GM19397 (cell line): ENCODE measurements around the gene RBMY1D.
"Not testable (repeated sequence)": the region's sequence is repeated elsewhere in the genome, so short reads cannot be mapped to it uniquely, and the experiment has no call there.

Experiments
- ATAC-seq: cut with Tn5 transposase; IDR thresholded peaks from one replicate; pipeline ENCODE4 v1.9.1; 2021; ENCODE audit warnings: mild to moderate bottlenecking, moderate library complexity; ENCODE audit not compliant: unreplicated experiment

Gene RBMY1D

DNA sequence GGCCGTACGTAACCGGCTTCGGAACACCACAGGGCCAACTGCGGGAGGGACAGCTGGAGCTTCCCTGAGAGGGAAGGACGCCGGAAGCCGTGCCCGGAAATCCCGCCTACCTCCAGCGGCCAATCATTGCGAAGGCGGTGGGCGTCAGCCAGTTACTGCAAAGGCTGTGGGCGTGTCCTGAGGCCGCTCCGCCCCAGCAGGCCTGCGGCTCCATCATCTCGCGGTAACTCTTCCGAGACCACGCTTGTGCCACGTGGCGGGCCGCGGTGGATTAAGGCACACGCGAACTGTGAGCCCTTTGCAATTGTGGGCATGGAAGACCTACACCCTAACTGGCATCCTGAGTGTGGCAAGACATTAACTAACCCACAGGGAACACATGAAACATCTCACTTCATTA is at the start of gene RBMY1D:
Gene RBMY1D (minus strand): TSS at position 101 of the 400 bp plus-strand sequence. CDS start 2,013 bp downstream, outside the sequence.
- ATAC-seq, result not testable (repeated sequence)

DNA sequence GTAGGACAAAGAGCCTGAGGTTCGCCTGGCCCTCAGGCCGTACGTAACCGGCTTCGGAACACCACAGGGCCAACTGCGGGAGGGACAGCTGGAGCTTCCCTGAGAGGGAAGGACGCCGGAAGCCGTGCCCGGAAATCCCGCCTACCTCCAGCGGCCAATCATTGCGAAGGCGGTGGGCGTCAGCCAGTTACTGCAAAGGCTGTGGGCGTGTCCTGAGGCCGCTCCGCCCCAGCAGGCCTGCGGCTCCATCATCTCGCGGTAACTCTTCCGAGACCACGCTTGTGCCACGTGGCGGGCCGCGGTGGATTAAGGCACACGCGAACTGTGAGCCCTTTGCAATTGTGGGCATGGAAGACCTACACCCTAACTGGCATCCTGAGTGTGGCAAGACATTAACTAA is 23.6 kb upstream of the RBMY1D start, which contains the start of gene RBMY1E:
Gene RBMY1E (minus strand): TSS at position 101 of the 400 bp plus-strand sequence. CDS start 1,978 bp downstream, outside the sequence.
- not testable (repeated sequence) for ATAC-seq

DNA sequence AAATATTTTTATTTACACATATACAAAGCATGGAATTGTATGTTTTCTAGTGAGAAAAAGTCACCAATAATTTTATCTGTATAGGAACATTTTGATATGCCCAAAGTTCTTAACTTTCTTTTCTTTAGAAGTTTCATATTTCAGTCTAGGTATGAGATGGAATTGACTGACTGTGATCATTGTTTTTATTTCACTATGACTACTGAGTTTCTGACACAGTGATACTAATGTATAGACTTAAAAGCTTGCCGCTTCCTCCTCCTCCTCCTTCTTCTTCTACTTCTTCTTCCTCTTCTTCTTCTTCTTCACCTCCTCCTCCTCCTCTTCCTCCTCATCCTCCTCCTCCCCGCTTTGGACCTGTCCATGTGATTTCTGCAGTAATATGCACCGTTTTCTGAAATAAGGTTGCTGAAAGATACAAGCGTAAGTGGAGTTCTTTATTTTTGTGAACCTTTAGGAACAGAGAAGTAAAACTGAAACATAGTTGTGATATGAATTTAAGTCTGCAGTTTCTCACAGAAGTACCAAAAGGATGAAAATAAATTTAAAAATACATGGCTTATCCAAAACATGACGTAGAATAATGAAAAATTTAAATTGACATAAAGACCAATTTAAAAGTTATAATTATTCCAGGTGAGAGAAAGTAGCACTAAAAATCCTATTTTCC is 24.8 kb downstream of the RBMY1D start:
- peak; percentile 80 for ATAC-seq

DNA sequence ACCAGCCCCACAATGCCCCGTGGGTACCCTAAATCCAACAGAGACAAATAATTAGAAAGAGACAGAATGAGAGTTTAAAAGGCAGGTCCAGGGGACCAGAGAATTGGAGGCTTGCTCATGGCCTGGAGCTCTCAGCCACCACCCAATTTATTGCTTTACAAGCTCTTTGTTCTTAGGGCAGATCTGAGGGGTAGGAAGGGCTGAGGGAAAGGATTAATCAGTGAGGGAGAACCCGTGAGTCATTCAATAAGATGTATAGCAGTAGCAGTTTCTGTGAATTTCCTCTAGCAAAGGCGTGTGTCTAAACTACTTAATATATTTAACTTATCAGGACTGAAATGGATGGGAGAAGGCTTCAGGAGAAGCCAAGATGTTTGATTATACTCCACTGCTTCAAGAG is 48.8 kb downstream of the RBMY1D start:
- ATAC-seq, result no peak

- no peak for ATAC-seq
Measured at GRCh38 chrY:21842090-21842489, 52.2 kb downstream of the RBMY1D start.

DNA sequence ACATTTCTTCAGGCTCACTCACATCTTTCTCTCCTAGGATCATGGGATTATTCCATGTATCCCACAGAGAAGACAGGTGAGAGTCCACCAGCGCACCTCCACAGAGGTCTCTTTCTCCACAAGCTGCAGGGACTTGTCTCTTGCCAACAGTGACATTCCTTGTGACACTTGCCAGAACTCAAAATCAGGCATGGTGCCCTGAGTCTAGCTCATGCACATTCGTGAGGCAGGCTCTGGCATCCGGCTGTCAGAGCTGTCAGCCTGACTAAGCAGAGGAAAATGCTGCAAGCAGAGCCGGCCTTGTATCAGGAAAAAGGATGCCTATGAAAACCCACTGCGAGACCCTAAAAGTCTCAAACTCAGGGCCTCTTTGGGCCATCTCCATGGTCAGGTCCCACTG is 54.8 kb downstream of the RBMY1D start:
- no peak for ATAC-seq

GRCh38 chrY:21836343-21836742 is 58.0 kb downstream of the RBMY1D start:
- no peak for ATAC-seq

GRCh38 chrY:21835052-21835451 is 59.3 kb downstream of the RBMY1D start:
- no peak for ATAC-seq
